ENCODE measurements around the gene COPS7A. TPM values are rescaled to one million over a fixed set of nuclear protein-coding genes. Genes with fewer than 3 reads are reported as not detected.
A peak's percentile ranks its signal among the peaks of the same experiment; 100 is the strongest.

Gene COPS7A
- total RNA-seq, 1 experiment from 2014 or later: 67.8 TPM

GRCh38 chr12:6777386-6777785 lies 53.5 kb downstream of the COPS7A start:
- no peak overlapping the region for H3K4me2 ChIP-seq (ENCODE audit: low read length)
- H3K27me3 ChIP-seq (ENCODE audit: insufficient read depth, low read length): no peaks in the 10 kb centered on the region
- no peak overlapping the region for H2AFZ ChIP-seq (ENCODE audit: low read depth, low read length, poor library complexity, severe bottlenecking)
- no peak overlapping the region for H3K27ac ChIP-seq (ENCODE audit: low read depth, low read length)
- no peak overlapping the region for H3K4me3 ChIP-seq (replicated peaks in 1 of 2; ENCODE audit: low read depth in 1 of 2, low read length in 2 of 2)
- no peak for ATAC-seq
- H3K79me2 ChIP-seq (ENCODE audit: insufficient read depth, low read length): no peaks in the 10 kb centered on the region
- H3K9me2 ChIP-seq (ENCODE audit: insufficient read depth): no peaks in the 10 kb centered on the region
- no TSS peak for BruUV-seq (replicated peaks)
- POLR2A ChIA-PET: interaction anchor here (0.7 kb wide), 1 partner anchor 24 kb away, joined by 3 read pairs; the partner anchor contains the start of gene MLF2
- intact Hi-C loops (cut with micrococcal nuclease): no loop called here
- CTCF ChIA-PET: interaction anchor here (1.3 kb wide), 1 partner anchor 24 kb away, joined by 4 read pairs; the partner anchor contains the start of gene MLF2
- DNase-seq (ENCODE audit: low read depth, low spot score): no peak
- H3K9me3 ChIP-seq (ENCODE audit: control insufficient read depth in 1 of 2, insufficient read depth in 1 of 2, low read depth in 1 of 2, low read length in 2 of 2): no peaks in the 10 kb centered on the region
- RAD21 ChIA-PET (ENCODE audit: low non-redundant PET in 1 of 2, low total read pairs in 2 of 2, uncharacterized antibody in 2 of 2, unreplicated experiment in 2 of 2): no interaction called here
- TF ChIP-seq SIN3A (IDR thresholded peaks at IDR 0.05; ENCODE audit: low read depth): no peak
- H3K9ac ChIP-seq (ENCODE audit: low read length): no peak overlapping the region
- no peaks in the 10 kb centered on the region for H4K20me1 ChIP-seq (ENCODE audit: insufficient read depth)
- H3K4me1 ChIP-seq (ENCODE audit: control insufficient read depth in 1 of 2, insufficient read depth in 2 of 2, low read length in 2 of 2): peaks cover 11 to 14% of the 10 kb centered on the region in 2 experiments; a peak in 3 of 4 replicates
- H3K36me3 ChIP-seq (ENCODE audit: control insufficient read depth in 1 of 2, insufficient read depth in 2 of 2, low read length in 2 of 2): no peaks in the 10 kb centered on the region

DNA sequence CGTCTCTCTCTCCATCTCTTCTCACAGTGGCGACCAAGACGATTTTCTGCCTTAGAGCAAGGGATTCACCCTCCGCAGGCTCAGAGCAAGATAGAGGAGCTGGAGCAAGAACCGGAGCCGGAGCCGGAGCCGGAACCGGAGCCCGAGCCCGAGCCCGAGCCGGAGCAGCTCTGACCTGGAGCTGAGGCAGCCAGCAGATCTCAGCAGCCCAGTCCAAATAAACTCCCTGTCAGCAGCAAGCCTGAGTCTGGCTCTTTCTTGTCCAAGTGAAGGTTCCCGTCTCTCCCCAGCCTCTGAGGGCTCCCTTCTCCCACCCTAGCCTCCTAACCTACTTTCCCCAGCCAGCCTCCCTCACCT lies 54.3 kb downstream of the COPS7A start:
- peak overlapping the region; percentile 69 for H3K4me2 ChIP-seq (ENCODE audit: low read length)
- POLR2A ChIA-PET: interaction anchor here (0.9 to 1.0 kb wide), 2 partner anchors 25 to 244 kb away, joined by 3 to 7 read pairs; partner anchors contain the start of genes GAPDH and MLF2
- no peaks in the 10 kb centered on the region for H3K9me3 ChIP-seq (ENCODE audit: control insufficient read depth in 1 of 2, insufficient read depth in 1 of 2, low read depth in 1 of 2, low read length in 2 of 2)
- BruUV-seq (replicated peaks): no TSS peak
- TF ChIP-seq CBX3 (IDR thresholded peaks at IDR 0.05; ENCODE audit: low read depth) (no peak), POLR2AphosphoS5 (IDR thresholded peaks at IDR 0.05; ENCODE audit: low read depth, low read length) (no peak), ZFX (IDR thresholded peaks at IDR 0.05) (no peak), SRF (IDR thresholded peaks at IDR 0.05; ENCODE audit: low read depth) (no peak), POLR2A (IDR thresholded peaks at IDR 0.05; ENCODE audit: borderline replicate concordance, extremely low read depth, insufficient read depth, insufficient read length) (no peak), TCF7L2 (IDR thresholded peaks at IDR 0.05; ENCODE audit: borderline replicate concordance, extremely low read depth, insufficient read depth, insufficient read length) (no peak), ZNF274 (IDR thresholded peaks at IDR 0.05; ENCODE audit: low read depth, low read length) (no peak), FOSL1 (IDR thresholded peaks at IDR 0.05; ENCODE audit: low read depth) (no peak), EGR1 (IDR thresholded peaks at IDR 0.05; ENCODE audit: low read depth) (no peak), SIN3A (IDR thresholded peaks at IDR 0.05; ENCODE audit: low read depth) (no peak), SP1 (IDR thresholded peaks at IDR 0.05; ENCODE audit: low read depth) (no peak), EZH2phosphoT487 (IDR thresholded peaks at IDR 0.05; ENCODE audit: borderline replicate concordance) (no peak), CTCF (IDR thresholded peaks at IDR 0.05 in 2 of 3, conservative IDR thresholded peaks at IDR 0.05 in 1 of 3; ENCODE audit: borderline replicate concordance in 1 of 3, insufficient read depth in 1 of 3, low read depth in 2 of 3, low read length in 2 of 3) (no peak), JUND (IDR thresholded peaks at IDR 0.05) (no peak), EZH2 (IDR thresholded peaks at IDR 0.05) (no peak), RAD21 (IDR thresholded peaks at IDR 0.05; ENCODE audit: low read depth) (no peak)
- TF ChIP-seq, protein P1, sequence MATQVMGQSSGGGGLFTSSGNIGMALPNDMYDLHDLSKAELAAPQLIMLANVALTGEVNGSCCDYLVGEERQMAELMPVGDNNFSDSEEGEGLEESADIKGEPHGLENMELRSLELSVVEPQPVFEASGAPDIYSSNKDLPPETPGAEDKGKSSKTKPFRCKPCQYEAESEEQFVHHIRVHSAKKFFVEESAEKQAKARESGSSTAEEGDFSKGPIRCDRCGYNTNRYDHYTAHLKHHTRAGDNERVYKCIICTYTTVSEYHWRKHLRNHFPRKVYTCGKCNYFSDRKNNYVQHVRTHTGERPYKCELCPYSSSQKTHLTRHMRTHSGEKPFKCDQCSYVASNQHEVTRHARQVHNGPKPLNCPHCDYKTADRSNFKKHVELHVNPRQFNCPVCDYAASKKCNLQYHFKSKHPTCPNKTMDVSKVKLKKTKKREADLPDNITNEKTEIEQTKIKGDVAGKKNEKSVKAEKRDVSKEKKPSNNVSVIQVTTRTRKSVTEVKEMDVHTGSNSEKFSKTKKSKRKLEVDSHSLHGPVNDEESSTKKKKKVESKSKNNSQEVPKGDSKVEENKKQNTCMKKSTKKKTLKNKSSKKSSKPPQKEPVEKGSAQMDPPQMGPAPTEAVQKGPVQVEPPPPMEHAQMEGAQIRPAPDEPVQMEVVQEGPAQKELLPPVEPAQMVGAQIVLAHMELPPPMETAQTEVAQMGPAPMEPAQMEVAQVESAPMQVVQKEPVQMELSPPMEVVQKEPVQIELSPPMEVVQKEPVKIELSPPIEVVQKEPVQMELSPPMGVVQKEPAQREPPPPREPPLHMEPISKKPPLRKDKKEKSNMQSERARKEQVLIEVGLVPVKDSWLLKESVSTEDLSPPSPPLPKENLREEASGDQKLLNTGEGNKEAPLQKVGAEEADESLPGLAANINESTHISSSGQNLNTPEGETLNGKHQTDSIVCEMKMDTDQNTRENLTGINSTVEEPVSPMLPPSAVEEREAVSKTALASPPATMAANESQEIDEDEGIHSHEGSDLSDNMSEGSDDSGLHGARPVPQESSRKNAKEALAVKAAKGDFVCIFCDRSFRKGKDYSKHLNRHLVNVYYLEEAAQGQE (IDR thresholded peaks at IDR 0.05; ENCODE audit: low read depth): no peak
- intact Hi-C loops (cut with micrococcal nuclease): no loop called here
- CTCF ChIA-PET: interaction anchor here (0.7 to 1.7 kb wide), 7 partner anchors 9 to 92 kb away, joined by 3 to 13 read pairs (median 3); partner anchors contain the start of genes GPR162 and MLF2
- no peaks in the 10 kb centered on the region for H3K9me2 ChIP-seq (ENCODE audit: insufficient read depth)
- peak overlapping the region; percentile 42 for H3K9ac ChIP-seq (ENCODE audit: low read length)
- peaks cover 11 to 14% of the 10 kb centered on the region in 2 experiments; a peak in 3 of 4 replicates for H3K4me1 ChIP-seq (ENCODE audit: control insufficient read depth in 1 of 2, insufficient read depth in 2 of 2, low read length in 2 of 2)
- peak overlapping the region; percentile 51 for H3K27ac ChIP-seq (ENCODE audit: low read depth, low read length)
- H3K36me3 ChIP-seq (ENCODE audit: control insufficient read depth in 1 of 2, insufficient read depth in 2 of 2, low read length in 2 of 2): no peaks in the 10 kb centered on the region
- RAD21 ChIA-PET (ENCODE audit: low non-redundant PET in 1 of 2, low total read pairs in 2 of 2, uncharacterized antibody in 2 of 2, unreplicated experiment in 2 of 2): interaction anchor here in 1 of 2 experiments (0.7 to 1.0 kb wide), 2 partner anchors 22 to 150 kb away, joined by 3 to 4 read pairs; no protein-coding TSS in a partner anchor
- peak overlapping the region in 1 of 2 experiments; percentile 32; a peak in 1 of 4 replicates for H3K4me3 ChIP-seq (replicated peaks in 1 of 2; ENCODE audit: low read depth in 1 of 2, low read length in 2 of 2)
- no peaks in the 10 kb centered on the region for H4K20me1 ChIP-seq (ENCODE audit: insufficient read depth)
- no peak overlapping the region for H2AFZ ChIP-seq (ENCODE audit: low read depth, low read length, poor library complexity, severe bottlenecking)
- H3K79me2 ChIP-seq (ENCODE audit: insufficient read depth, low read length): no peaks in the 10 kb centered on the region
- DNase-seq (ENCODE audit: low read depth, low spot score) (no peak), ATAC-seq (no peak)
- no peaks in the 10 kb centered on the region for H3K27me3 ChIP-seq (ENCODE audit: insufficient read depth, low read length)

All from HCT116 (cell line).